Ishikawa (cell line): ENCODE data around the gene FSTL4.

Experiments
- CEBPB ChIP-seq: IDR thresholded peaks from 2 replicates; pipeline ENCODE4 v1.6.1; 2012
- CREB1 ChIP-seq: IDR thresholded peaks from 2 replicates; pipeline ENCODE4 v1.6.1; 2012; ENCODE audit warnings: low read depth
- EGR1 ChIP-seq: IDR thresholded peaks from 2 replicates; pipeline ENCODE4 v1.6.1; 2012
- EP300 ChIP-seq: IDR thresholded peaks from 2 replicates; pipeline ENCODE4 v1.6.1; 2012; ENCODE audit warnings: borderline replicate concordance
- FOXM1 ChIP-seq: IDR thresholded peaks from 2 replicates; pipeline ENCODE4 v1.6.1; 2012; ENCODE audit warnings: low read depth, borderline replicate concordance
- MAX ChIP-seq: IDR thresholded peaks from 2 replicates; pipeline ENCODE4 v1.6.1; 2012
- NFIC ChIP-seq: IDR thresholded peaks from 2 replicates; pipeline ENCODE4 v1.6.1; 2012
- RAD21 ChIP-seq: IDR thresholded peaks from 2 replicates; pipeline ENCODE4 v1.6.1; 2012; ENCODE audit warnings: low read depth
- REST ChIP-seq: IDR thresholded peaks from 2 replicates; pipeline ENCODE4 v1.6.1; 2012; ENCODE audit warnings: low read depth, mild to moderate bottlenecking
- TAF1 ChIP-seq: IDR thresholded peaks from 2 replicates; pipeline ENCODE4 v1.6.1; 2012; ENCODE audit warnings: low read depth, mild to moderate bottlenecking
- TCF12 ChIP-seq: IDR thresholded peaks from 2 replicates; pipeline ENCODE4 v1.6.1; 2012; ENCODE audit warnings: low read depth
- TEAD4 ChIP-seq: IDR thresholded peaks from 2 replicates; pipeline ENCODE4 v1.6.1; 2012
- USF1 ChIP-seq: IDR thresholded peaks from 2 replicates; pipeline ENCODE4 v1.6.1; 2012
- YY1 ChIP-seq: IDR thresholded peaks from 2 replicates; pipeline ENCODE4 v1.6.1; 2012; ENCODE audit warnings: low read depth
- ZBTB7A ChIP-seq: IDR thresholded peaks from 2 replicates; pipeline ENCODE4 v1.6.1; 2012; ENCODE audit warnings: low read depth

Gene FSTL4

GRCh38 chr5:133332439-133333024 lies 279.8 kb downstream of the FSTL4 start:
- no peak for TF ChIP-seq EGR1

- TF ChIP-seq USF1, result no peak
- no peak for TF ChIP-seq TCF12
- TF ChIP-seq EP300, result no peak
- no peak for TF ChIP-seq TEAD4
- no peak for TF ChIP-seq NFIC
- TF ChIP-seq RAD21, result no peak
- no peak for TF ChIP-seq YY1
- TF ChIP-seq TAF1, result no peak
- no peak for TF ChIP-seq MAX
- no peak for TF ChIP-seq CREB1
- no peak for TF ChIP-seq EGR1
- TF ChIP-seq FOXM1, result no peak
- no peak for TF ChIP-seq CEBPB
- TF ChIP-seq ZBTB7A, result no peak
- no peak for TF ChIP-seq REST
Observed at GRCh38 chr5:133331941-133332340, 280.4 kb downstream of the FSTL4 start.

GRCh38 chr5:133330956-133331355 lies 281.4 kb downstream of the FSTL4 start:
- no peak for TF ChIP-seq RAD21
- TF ChIP-seq USF1, result no peak
- TF ChIP-seq CREB1, result no peak
- no peak for TF ChIP-seq YY1
- TF ChIP-seq ZBTB7A, result no peak
- TF ChIP-seq CEBPB, result no peak
- no peak for TF ChIP-seq TAF1
- TF ChIP-seq EP300, result no peak
- TF ChIP-seq MAX, result no peak
- TF ChIP-seq TEAD4, result no peak
- TF ChIP-seq TCF12, result no peak
- TF ChIP-seq EGR1, result no peak
- no peak for TF ChIP-seq REST

GRCh38 chr5:133328800-133329199 lies 283.5 kb downstream of the FSTL4 start:
- TF ChIP-seq TAF1 (no peak), ZBTB7A (no peak), TEAD4 (no peak), REST (no peak), RAD21 (no peak), USF1 (no peak), CREB1 (no peak)

GRCh38 chr5:133327946-133328401 lies 284.4 kb downstream of the FSTL4 start:
- TF ChIP-seq REST (no peak), CREB1 (no peak), NFIC (no peak), RAD21 (no peak), TCF12 (no peak), CEBPB (no peak), FOXM1 (no peak), TEAD4 (no peak)
